ENCODE data around the gene CGB5. TPM values are rescaled to one million over a fixed set of nuclear protein-coding genes. Genes with fewer than 3 reads are reported as not detected.
"Not testable (repeated sequence)": the region's sequence is repeated elsewhere in the genome, so short reads cannot be mapped to it uniquely, and the experiment has no call there.

CGB5 gene
- total and polyA plus RNA-seq, 12 donors, result 0.72 TPM; not detected in 11

DNA sequence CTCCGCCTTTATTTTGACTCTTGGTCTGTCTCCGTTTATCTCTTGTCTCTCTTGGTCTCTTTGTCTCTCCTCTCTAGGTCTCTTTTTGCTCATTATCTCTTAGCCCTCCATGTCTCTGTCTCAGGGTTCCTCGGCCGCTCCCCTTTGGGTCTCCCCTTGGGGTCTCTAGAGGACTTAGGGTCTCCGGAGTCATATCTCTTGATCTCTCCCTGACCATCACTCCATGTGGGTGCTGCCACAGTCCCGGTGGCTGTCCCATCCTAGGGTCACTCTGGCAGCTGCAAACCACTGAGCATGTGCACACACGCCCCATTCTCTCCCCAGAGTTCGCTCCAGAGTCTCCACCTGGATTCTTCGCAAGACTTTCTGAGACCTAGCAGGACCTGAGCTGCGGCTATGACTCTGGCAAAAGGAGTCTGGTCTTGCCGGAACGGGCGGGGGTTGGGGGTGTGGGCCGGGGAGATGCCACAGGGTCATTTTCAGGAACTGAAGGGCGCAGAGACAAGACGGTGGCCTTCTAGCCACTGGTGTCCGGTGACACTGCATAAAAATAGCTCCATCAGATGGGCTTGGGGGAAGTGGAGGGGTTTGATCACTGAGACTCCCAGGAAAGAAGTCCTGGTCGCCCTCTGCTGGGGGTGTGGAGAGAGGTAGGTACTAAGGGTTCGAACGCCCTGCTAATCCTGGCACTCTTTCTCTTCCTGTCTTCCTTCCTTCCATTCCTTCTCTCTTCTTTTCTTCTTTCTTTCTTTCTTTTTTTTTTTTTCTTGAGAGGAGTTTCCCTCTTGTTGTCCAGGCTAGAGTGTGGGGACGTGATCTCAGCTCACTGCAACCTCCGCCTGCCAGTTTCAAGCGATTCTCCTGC, 30.1 kb downstream of the CGB5 start:
- Histone ChIP-seq H3K27ac (no peak overlapping the region), H3K27me3 (peaks cover 43% of the 10 kb centered on the region), H3K4me1 (replicated peaks in 1 of 2) (no peaks in the 10 kb centered on the region), H3K9me3 (replicated peaks in 1 of 3) (no peaks in the 10 kb centered on the region), H3K4me3 (no peak overlapping the region), H3K36me3 (replicated peaks in 1 of 2) (no peaks in the 10 kb centered on the region)
- no peak for DNase-seq
- WGBS, 4 donors, result 51 to 60% (median 55%) methylated on average over 21 to 23 of the region's 23 CpGs
- intact Hi-C loops (cut with DNase I), result loop anchor here in 1 of 2 donors (10.0 kb wide), 1 partner anchor 141 kb away; no protein-coding TSS in a partner anchor
- TF ChIP-seq, protein P1, sequence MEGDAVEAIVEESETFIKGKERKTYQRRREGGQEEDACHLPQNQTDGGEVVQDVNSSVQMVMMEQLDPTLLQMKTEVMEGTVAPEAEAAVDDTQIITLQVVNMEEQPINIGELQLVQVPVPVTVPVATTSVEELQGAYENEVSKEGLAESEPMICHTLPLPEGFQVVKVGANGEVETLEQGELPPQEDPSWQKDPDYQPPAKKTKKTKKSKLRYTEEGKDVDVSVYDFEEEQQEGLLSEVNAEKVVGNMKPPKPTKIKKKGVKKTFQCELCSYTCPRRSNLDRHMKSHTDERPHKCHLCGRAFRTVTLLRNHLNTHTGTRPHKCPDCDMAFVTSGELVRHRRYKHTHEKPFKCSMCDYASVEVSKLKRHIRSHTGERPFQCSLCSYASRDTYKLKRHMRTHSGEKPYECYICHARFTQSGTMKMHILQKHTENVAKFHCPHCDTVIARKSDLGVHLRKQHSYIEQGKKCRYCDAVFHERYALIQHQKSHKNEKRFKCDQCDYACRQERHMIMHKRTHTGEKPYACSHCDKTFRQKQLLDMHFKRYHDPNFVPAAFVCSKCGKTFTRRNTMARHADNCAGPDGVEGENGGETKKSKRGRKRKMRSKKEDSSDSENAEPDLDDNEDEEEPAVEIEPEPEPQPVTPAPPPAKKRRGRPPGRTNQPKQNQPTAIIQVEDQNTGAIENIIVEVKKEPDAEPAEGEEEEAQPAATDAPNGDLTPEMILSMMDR (IDR thresholded peaks at IDR 0.05), result peak in 1 of 6 experiments; percentile 19
- TF ChIP-seq POLR2A (IDR thresholded peaks at IDR 0.05), result no peak

DNA sequence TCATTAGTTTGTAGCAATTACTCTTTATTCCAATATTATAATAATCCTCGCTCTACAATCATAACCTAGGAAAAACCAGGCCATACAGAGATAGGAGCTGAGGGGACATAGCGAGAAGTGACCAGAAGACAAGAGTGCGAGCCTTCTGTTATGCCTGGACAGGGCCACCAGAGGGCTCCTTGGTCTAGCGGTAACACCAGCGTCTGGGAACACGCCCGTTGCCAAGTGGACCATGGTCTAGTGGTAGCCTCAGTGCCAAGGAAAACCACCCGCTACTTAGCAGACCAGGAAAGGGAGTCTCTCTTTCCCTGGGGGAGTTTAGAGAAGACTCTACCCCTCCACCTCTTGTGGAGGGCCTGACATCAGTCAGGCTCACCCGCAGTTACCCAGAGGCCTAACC, 31.2 kb downstream of the CGB5 start:
- H3K36me3 ChIP-seq (replicated peaks in 1 of 2); H3K27ac ChIP-seq; H3K4me3 ChIP-seq; H3K9me3 ChIP-seq (replicated peaks in 1 of 3); H3K4me1 ChIP-seq (replicated peaks in 1 of 2): not testable (repeated sequence)
- WGBS, 4 donors, result 14 to 40% (median 15%) methylated on average over 2 to 9 of the region's 9 CpGs
- H3K27me3 ChIP-seq, result peaks cover 43% of the 10 kb centered on the region
- intact Hi-C loops (cut with DNase I), result loop anchor here in 1 of 2 donors (5.0 to 10.0 kb wide), 2 partner anchors 82 to 140 kb away; partner anchors contain the start of genes HRC and TRPM4
- DNase-seq, result peak; percentile 63 to 90 (median 83)
- TF ChIP-seq, protein P1 (IDR thresholded peaks at IDR 0.05), result peak; percentile 48 to 86 (median 78)

DNA sequence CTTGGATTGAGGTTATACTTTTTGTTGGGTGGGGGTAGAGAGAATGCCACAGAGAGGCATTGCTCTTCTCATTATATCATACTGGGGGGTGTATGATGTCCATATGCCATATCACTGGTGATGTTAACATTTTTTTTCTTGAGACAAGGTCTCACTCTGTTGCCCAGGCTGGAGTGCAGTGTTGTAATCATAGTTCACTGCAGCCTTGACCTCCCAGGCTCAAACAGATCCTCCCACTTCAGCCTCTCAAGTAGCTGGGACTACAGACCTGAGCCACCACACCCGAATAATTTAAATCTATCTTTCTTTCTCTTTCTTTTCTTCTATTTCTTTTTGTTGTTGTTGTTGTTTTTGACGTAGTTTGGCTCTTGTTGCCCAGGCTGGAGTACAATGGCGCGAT, 36.7 kb downstream of the CGB5 start:
- H3K4me1 ChIP-seq (replicated peaks in 1 of 2), result peaks cover 0 to 5% of the 10 kb centered on the region in 2 donors
- peak in 1 of 7 donors; percentile 33 for DNase-seq
- no peaks in the 10 kb centered on the region for H3K27me3 ChIP-seq
- WGBS, 4 donors, result 63 to 87% (median 80%) methylated on average over 4 of the region's 4 CpGs
- intact Hi-C loops (cut with DNase I), result no loop called here
- H3K9me3 ChIP-seq (replicated peaks in 1 of 3), result no peaks in the 10 kb centered on the region
- TF ChIP-seq, protein P1 (IDR thresholded peaks at IDR 0.05), result no peak
- TF ChIP-seq POLR2A (IDR thresholded peaks at IDR 0.05), result no peak
- no peaks in the 10 kb centered on the region for H3K36me3 ChIP-seq (replicated peaks in 1 of 2)
- no peak overlapping the region for H3K27ac ChIP-seq
- no peak overlapping the region for H3K4me3 ChIP-seq

DNA sequence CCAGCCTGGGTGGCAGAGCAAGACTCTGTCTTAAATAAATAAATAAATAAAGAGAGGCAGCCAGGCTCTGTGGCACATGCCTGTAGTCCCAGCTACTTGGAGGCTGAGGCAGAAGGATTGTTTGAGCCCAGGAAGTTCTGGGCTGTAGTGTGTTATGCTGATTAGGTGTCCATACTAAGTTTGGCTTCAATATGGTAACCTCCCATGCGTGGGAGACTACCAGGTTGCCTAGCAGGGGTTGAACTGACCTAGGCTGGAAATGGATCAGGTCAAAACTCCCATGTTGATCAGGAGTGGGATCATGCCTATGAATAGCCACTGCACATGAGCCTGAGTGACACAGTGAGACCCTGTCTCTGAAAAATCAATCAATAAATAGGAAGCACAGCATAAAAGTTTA, 37.6 kb downstream of the CGB5 start:
- peaks cover 4 to 9% of the 10 kb centered on the region in 2 donors for H3K4me1 ChIP-seq (replicated peaks in 1 of 2)
- no peaks in the 10 kb centered on the region for H3K9me3 ChIP-seq (replicated peaks in 1 of 3)
- DNase-seq, result no peak
- H3K36me3 ChIP-seq (replicated peaks in 1 of 2), result no peaks in the 10 kb centered on the region
- H3K27me3 ChIP-seq, result no peaks in the 10 kb centered on the region
- no peak for TF ChIP-seq POLR2A (IDR thresholded peaks at IDR 0.05)
- TF ChIP-seq, protein P1 (IDR thresholded peaks at IDR 0.05), result no peak
- no peak overlapping the region for H3K27ac ChIP-seq
- 86 to 94% (median 89%) methylated on average over 1 of the region's 1 CpG for WGBS, 4 donors
- no peak overlapping the region for H3K4me3 ChIP-seq
- intact Hi-C loops (cut with DNase I), result no loop called here
